HG02884 (cell line): ENCODE measurements around the gene KIFC1.

Source experiments
- ATAC-seq: cut with Tn5 transposase; IDR thresholded peaks from one replicate; pipeline ENCODE4 v1.9.1; 2021; ENCODE audit warnings: mild to moderate bottlenecking, moderate library complexity; ENCODE audit not compliant: unreplicated experiment

Gene KIFC1

GRCh38 chr6:33439956-33440648 is 48.5 kb downstream of the KIFC1 start:
- ATAC-seq, result no peak

- no peak for ATAC-seq
Observed at GRCh38 chr6:33440649-33441309, 49.2 kb downstream of the KIFC1 start.

DNA sequence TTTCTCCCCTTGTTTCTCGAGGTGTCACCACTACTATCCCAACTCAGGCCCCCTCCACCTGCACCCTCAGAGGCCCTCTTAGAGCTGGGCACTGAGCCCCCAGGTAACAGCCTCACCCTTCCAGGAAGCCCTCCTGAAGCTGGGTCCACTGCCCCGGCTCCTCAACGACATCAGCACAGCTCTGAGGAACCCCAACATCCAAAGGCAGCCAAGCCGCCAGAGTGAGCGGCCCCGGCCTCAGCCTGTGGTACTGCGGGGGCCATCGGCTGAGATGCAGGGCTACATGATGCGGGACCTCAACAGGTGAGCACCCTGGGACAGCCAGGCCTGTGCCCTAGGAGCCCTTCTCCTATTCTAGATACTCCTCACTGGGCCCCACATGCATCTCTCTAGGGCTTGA is 49.8 kb downstream of the KIFC1 start:
- ATAC-seq, result no peak

- ATAC-seq, result no peak
Observed at GRCh38 chr6:33442283-33442682, 50.7 kb downstream of the KIFC1 start.

GRCh38 chr6:33443025-33443424 is 51.4 kb downstream of the KIFC1 start:
- no peak for ATAC-seq

DNA sequence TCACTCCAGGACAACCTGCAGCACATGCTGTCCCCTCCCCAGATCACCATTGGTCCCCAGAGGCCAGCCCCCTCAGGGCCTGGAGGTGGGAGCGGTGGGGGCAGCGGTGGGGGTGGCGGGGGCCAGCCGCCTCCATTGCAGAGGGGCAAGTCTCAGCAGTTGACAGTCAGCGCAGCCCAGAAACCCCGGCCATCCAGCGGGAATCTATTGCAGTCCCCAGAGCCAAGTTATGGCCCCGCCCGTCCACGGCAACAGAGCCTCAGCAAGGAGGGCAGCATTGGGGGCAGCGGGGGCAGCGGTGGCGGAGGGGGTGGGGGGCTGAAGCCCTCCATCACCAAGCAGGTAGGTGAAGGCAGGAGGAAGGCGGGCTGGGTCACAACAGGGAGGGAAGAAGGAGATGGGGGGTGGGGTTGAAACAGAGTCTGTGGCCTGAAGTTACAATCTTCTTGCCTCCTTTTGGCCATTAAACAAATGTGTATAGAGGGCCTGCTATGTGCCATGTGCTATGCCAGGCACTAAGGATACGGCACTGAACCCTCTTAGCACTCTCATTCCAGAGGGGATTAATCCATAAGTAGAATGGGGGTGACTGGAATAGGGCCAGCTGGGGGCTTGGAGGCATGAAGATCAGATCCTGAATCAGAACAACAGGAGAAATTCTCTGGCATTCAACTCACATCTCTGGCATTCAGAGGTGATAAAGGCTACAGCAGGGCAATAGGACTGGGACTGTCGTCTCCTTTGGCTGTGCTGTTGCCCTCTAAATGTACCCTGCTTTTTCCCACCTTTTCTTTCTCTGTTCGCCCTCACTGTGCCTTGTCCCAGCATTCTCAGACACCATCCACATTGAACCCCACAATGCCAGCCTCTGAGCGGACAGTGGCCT is 52.2 kb downstream of the KIFC1 start:
- no peak for ATAC-seq

- ATAC-seq, result no peak
Observed at GRCh38 chr6:33445119-33445603, 53.5 kb downstream of the KIFC1 start.

DNA sequence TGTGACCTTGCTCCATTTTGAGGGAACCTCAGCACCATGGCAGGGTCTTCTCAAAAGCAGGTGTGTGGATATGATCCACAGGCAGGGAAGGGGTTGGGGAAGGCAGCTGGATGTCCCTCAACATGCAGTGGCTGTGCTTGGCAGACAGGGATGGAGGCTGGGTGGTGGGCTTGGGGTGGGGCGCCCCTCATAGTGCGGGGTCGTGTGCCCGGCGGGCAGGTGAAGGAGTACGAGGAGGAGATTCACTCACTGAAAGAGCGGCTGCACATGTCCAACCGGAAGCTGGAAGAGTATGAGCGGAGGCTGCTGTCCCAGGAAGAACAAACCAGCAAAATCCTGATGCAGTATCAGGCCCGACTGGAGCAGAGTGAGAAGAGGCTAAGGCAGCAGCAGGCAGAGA is 54.7 kb downstream of the KIFC1 start:
- no peak for ATAC-seq

GRCh38 chr6:33450434-33450833 is 58.8 kb downstream of the KIFC1 start:
- no peak for ATAC-seq

DNA sequence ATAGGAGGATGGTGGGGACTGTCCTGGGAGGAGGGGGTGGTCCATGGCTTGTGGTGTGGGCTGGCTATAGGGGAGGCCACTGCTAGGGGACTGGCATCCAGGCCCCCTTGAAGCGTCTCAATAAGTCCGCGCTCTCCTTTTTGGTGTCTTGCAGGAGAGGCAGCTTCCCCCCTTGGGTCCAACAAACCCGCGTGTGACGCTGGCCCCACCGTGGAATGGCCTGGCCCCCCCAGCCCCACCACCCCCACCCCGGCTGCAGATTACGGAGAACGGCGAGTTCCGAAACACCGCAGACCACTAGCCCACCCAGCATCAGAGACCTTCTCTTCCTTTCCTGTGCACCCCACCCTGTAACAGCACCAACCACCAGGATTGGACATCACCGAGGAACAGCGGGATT is 60.0 kb downstream of the KIFC1 start:
- no peak for ATAC-seq

- ATAC-seq, result no peak
Observed at GRCh38 chr6:33452496-33452895, 60.9 kb downstream of the KIFC1 start.

GRCh38 chr6:33453393-33454008 is 61.9 kb downstream of the KIFC1 start:
- ATAC-seq, result no peak

DNA sequence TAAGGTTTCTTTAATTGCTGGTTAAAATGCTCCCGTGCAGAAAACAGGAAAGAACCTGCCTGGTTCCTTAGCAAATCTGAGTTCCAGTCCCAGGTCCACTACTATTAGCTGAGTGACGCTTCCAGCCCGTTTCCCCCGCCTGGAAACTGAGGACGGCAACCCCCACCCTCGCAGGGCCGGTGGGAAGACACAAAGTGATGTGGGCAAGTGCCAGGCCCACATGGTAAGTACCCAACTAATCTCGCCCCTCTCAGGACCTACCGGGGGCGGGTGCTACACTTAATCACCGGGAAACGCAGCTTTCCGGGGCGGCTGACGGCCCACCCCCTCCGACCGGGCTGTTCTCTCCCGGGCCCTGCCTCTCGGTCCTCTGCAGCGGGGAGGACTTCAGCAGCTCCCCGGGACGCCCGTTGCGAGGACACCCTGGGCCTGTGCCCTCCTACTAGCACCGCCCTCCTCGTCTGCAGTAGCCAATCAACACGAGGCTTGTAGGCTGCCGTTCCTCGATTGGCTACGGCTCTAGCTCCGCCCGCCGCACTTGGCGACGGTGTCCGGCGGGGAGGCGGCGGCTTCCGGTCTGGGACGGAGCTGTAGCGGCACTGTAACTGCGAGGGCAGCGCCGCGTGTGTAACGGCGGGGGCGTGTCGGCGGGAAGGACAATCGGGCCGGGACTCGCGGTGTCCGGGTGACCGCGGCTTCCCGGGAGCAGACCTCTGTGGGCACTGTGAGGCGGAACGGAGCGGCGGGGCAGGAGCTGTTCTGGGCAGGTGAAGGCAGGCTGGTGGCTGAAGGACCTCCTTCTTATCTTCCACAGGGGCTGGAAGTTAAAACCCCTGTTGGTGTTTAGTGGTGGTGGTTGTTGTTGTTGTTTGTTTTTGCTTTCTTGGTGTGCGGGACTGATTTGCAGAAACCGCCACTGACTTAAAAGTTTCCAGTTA is 62.7 kb downstream of the KIFC1 start, which contains the start of gene ZBTB9:
ZBTB9 (plus strand) TSS at position 568 of the 938 bp plus-strand sequence. CDS start 525 bp downstream, outside the sequence.
- ATAC-seq, result peak; percentile 95

GRCh38 chr6:33455051-33455450 is 63.4 kb downstream of the KIFC1 start:
- no peak for ATAC-seq

- no peak for ATAC-seq
Observed at GRCh38 chr6:33456156-33456555, 64.5 kb downstream of the KIFC1 start.

DNA sequence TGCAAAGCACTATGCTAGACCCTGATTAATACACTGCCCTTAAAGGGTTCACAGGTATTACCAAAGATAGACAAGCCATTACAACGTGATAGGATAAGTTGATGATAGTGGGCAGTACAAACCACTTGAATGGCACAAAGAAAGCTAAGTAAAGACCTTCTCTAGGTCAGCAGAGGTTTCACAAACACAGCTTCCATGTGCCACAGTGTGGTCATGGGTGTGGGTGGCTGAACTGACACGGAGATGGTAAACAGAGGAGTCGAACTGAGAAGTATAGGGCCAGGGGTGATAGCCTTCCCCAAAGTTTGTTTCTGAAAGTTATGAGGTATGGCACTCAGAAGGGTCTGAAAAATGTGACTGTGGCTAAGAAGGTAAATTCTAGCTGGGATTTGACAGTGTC is 67.1 kb downstream of the KIFC1 start:
- no peak for ATAC-seq

DNA sequence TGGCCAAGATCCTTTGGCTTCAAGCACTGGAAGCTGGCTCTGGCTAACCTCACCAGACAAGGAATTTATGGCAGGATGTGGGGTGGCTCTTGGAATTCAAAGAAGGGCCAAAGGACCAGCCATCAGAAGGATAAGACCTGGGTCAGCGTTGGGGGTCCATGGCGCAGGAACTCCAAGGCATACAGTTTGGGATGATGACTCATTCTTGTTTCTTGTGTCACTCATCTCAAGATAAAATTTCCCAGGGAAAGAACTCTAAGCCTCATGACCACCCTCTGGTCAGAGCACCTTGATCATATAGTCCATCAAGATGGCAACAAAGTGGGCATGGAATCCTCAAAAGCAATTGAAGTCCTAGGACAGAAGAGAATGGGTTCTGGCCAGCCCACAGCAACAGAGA is 67.6 kb downstream of the KIFC1 start:
- ATAC-seq, result no peak
